Smooth muscle cell of the brain vasculature (primary cell): Measurements from ENCODE around the gene EEF2KMT.
"Not testable (repeated sequence)": the region's sequence is repeated elsewhere in the genome, so short reads cannot be mapped to it uniquely, and the experiment has no call there.

Experiments
- DNase-seq: peaks from one replicate; pipeline ENCODE4 v3.0.0-alpha.2; 2012; ENCODE audit warnings: low read depth, low spot score

Gene EEF2KMT

DNA sequence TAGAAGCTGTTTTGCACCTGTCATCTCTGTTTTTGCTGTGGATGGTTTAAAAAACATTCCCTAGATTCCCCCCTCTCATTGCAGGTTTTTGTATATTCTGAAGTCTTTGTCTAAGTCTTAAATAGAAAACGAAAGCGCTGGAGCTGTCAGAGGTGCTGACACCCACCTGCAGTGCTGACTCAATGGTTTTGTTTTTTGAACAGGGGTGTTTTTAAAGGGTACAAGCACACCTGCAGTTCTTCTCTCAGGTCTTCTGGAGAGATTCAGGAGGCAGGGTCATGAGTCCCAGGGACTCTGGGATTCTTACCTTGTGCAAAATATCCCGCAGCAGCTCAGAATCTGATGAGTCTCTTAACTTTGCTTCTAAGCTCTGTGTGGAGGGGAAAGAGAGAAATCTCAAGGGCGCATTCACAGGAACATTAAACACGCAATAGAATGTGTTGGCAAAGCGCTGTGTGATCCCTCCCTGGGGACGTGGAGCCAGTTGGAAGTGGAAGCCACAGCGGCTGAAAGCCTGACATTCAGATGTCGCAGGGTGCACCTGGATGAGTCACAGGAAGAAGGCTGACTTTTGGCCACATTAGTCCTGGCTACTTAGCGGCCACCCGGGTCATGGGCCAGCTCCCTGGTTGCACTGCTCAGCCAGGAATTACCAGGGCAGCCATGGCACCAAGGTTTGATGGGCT lies 2.3 kb downstream of the EEF2KMT start:
- not testable (repeated sequence) for DNase-seq

DNA sequence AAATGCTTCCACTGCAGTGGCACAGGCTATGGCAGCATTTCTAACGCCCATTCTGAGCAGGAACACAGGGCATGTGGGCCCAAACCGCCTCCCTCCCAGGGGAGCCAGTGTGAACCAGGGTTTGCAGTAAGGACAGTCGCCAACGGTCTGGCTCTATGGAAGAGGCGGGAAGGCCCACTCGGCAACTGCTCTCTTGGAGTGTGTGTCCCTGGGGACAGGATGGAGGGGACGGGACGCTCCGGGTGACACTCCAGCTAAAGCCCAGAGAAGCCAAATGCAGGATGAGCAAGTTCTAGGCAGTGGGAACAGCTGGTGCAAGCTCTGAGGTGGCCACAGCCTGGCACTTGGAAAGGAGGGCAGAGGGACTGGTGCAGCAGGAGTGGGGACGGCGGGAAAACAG lies 3.8 kb downstream of the EEF2KMT start:
- DNase-seq: not testable (repeated sequence)

- not testable (repeated sequence) for DNase-seq
Measured at GRCh38 chr16:5093081-5093480, 4.5 kb downstream of the EEF2KMT start.

DNA sequence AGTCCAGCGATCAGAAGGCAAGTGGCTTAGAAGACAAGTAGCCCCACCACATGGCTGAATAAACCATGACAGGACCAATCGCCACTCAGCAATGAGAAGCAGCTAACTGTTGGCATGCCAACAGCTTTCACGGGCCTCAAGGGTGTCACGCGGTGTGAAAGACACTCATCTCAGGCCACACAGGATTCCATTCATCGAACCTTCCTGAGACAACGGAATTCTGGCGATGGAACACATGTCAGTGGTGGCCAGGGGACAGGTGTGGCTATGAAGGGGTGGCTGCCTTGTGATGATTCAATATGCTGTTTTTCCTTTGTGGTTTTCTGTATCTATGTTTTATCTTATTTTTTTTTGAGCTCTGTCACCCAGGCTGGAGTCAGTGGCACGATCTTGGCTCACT lies 7.0 kb downstream of the EEF2KMT start:
- DNase-seq: not testable (repeated sequence)

- DNase-seq: not testable (repeated sequence)
Measured at GRCh38 chr16:5089911-5090555, 7.6 kb downstream of the EEF2KMT start.

DNA sequence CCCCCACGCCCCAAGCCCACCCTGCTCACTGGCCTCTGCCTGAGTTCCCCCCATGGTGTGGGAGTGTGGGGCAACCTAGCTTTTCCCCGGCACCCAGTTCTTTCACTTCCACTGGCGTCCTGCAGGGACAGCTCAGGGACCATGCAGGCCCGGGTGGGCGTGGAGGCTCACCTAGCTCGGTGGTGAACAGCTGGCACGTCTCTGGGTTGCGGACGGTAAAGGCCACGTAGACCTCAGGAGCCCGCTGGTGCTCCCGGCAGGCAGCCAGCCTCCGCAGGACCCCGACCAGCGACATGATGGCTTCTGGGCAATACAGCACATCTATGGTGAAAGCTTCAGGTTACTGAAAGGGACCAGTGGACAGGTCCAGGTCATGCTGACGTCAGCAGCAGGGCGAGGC lies 8.7 kb downstream of the EEF2KMT start:
- not testable (repeated sequence) for DNase-seq

GRCh38 chr16:5088086-5088790 lies 9.4 kb downstream of the EEF2KMT start:
- not testable (repeated sequence) for DNase-seq

DNA sequence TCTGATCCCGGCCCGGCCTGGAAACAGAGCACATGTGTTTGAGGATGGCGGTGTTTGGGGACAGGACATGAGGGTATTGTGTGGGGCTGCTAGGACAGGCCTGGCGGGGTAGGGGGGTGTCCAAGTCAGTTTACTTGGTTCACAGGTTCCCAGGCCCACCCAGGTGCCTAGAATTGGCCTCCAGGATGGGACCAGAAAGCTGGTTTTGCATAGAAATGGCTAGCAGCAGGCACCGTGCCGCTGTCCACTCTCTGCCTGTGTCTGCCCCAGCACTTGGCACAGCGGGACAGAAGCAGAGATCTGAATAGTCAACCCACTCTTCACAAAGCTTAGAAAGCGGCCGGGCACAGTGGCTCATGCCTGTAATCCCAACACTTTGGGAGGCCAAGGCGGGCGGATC lies 11.9 kb downstream of the EEF2KMT start:
- not testable (repeated sequence) for DNase-seq

- not testable (repeated sequence) for DNase-seq
Measured at GRCh38 chr16:5084802-5085201, 12.8 kb downstream of the EEF2KMT start.

DNA sequence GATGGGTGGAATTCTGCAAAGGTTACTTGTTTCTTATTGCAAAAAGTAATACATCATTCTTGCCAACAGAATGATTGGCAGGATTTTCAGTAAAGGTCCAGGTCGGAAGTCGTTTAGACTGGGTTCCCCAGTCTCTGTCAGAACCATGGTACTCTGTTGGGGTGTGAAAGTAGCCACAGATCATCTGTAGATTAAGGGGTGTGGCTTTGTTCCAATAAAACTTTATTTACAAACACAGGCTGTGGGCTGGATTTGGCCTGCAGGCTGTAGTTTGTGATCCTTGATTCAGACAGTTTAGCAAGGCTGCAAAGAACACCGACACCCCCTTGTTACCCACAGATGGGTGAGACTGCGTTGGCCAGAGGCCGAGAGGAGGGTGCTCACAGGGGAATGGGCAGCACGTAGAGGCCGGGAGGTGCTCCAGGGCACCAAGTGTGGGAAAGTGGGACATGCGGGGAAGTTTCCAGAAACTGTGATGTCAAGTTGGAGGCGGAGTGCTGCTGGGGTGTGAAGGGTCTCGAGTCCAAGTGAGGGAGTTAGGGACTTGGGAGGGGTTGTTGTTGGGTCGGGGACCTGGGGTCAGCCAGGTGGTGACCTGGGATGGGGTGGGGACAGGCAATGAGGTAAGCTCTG lies 13.4 kb downstream of the EEF2KMT start:
- DNase-seq: not testable (repeated sequence)

DNA sequence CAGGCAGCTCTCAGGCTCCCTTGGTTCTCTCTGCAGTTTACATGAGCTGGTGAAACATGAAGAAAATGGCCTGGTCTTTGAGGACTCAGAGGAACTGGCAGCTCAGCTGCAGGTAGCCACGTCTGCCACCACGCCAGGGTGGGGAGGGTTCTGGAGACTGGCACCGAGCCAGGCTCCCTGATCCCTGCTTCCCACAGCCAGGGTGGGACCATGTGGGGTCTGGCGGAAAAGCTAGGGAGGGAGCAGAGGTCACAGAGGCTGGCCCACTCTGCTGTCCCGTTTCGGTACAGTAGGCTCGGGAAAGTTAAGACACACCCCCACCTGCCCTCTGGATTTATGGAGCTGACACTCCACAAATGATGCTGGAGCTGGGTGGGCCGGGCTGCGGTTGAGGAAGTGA lies 13.9 kb downstream of the EEF2KMT start:
- not testable (repeated sequence) for DNase-seq

DNA sequence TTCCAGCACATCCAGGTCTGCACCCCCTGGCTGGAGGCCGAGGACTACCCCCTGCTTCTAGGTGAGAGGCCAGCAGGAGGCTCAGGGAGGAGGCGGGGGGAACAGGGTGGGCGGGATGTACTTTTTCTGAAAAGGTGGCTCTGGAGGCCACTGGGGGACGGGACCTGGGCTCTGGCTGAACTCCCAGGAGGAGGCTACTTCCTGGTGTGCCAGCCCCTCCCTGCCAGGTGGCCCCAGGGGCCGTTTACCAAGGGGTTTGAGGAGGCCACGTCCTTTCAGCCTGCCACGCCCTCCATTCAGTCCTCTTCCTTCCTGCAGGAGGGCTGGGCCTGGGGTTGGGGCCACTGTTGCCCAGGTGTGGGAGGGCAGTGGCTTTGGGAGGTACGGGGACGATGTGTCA lies 16.6 kb downstream of the EEF2KMT start:
- not testable (repeated sequence) for DNase-seq

DNA sequence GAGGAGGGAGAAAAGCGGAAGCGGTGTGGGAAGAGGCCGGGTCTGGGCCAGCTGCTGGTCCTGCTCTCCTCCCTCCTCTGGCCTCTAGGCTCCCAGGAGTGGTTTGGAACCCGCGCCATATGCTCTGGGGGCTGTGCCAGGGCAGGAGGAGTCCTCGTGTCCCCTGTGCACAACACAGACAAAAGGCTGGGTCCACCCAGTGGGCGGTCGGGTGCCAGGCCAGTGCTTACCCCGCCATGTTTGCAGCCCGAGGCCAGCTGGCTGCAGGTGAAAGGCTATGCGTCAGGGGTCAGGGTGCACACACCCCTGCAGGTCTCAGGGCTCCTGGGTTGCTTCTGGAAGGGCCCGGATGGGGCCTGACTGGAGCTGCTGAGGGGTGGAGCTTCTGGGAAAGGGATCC lies 17.1 kb downstream of the EEF2KMT start:
- DNase-seq: not testable (repeated sequence)

DNA sequence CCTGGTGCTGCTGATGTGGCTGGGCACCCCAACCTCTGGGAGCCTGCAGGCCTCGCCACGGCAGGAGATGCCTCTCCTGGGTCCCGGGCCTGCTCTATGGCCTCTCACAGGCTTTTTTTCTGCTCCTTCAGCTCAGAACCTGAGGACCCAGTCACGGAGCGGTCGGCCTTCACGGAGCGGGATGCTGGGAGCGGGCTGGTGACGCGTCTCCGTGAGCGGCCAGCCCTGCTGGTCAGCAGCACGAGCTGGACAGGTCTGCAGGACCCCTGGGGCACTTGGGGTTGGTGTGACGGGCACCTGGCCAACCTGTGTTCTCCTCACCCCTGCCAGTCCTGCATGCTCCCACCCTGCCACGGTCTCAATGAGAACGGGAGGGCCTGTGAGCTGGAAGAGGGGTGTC lies 19.0 kb downstream of the EEF2KMT start:
- no peak for DNase-seq

- DNase-seq: no peak
Measured at GRCh38 chr16:5077304-5077703, 20.3 kb downstream of the EEF2KMT start.

DNA sequence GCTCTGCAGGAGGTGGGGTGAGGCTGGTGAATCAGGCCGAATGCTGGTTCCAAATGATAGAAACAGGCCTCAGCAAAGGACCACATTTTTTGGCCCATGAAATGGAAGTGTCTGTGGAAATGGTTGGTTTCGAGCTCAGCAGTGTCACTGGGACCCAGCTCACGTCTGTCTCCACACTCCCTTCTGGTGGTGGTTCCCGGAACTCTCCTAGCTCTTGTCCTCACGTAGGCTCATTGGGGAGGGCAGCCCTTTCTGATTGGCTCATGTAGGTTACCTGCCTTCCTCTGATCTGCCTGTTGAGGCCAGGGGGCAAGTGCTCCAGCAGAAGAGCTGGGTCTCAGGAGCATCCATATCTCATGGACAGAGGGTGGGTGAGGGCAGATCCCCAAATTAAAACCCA lies 22.0 kb downstream of the EEF2KMT start:
- no peak for DNase-seq

DNA sequence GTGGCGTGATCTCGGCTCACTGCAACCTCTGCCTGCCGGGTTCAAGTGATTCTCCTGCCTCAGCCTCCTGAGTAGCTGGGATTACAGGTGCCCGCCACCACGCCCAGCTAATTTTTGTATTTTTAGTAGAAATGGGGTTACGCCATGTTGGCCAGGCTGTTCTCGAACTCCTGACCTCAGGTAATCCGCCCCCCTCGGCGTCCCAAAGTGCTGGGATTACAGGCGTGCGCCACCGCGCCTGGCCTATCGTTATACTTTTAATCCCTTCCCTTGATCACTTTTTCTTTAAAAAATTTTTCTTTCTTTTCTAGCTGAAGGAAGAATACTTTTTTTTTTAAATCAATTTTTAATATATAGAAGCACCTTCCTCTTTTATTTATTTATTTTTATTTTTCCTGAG lies 23.8 kb downstream of the EEF2KMT start:
- not testable (repeated sequence) for DNase-seq

DNA sequence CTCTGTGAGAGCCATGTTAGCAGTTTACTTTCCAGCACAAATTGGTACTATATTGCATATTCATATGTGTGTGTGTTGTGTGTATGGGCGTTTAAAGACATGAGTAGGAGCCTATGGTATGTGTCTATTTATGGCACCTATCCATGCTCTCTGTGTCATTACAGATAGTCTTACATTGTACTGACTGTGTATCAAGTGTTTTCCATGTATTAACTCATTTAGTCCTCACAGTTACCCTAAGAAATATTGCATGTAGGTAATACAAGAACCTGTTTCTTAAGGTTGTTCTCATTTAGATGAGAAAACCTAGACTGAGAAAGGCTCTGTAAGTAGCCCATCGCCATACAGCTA lies 24.3 kb downstream of the EEF2KMT start:
- DNase-seq: no peak

- no peak for DNase-seq
Measured at GRCh38 chr16:5072334-5073278, 25.0 kb downstream of the EEF2KMT start.

GRCh38 chr16:5071681-5072333 lies 25.8 kb downstream of the EEF2KMT start, which contains the start of gene ALG1:
Gene ALG1, plus strand, starts transcription at chr16:5071843. Its CDS starts 7 bp downstream, at chr16:5071850.
- DNase-seq: peak; percentile 65

GRCh38 chr16:5071341-5071680 lies 26.3 kb downstream of the EEF2KMT start:
- DNase-seq: no peak
